Pancreas (tissue), 10 donors: ENCODE measurements around the gene AACS. TPM values are rescaled to one million over a fixed set of nuclear protein-coding genes. Genes with fewer than 3 reads are reported as not detected.
A peak's percentile ranks its signal among the peaks of the same experiment; 100 is the strongest.

Experiments used
- ATAC-seq, 4 donors: fragments of 200-7000 bp; cut with Tn5 transposase; one replicate each; pipeline versions ENCODE4 v1.8.0 to v1.9.1; 2020; ENCODE audit warnings: mild to moderate bottlenecking in 4 of 4, moderate library complexity in 4 of 4
- DNase-seq, 6 donors: peaks; one replicate each; pipeline ENCODE4 v3.0.0-alpha.2; 2020
- FAIRE-seq: peaks from 2 replicates; lab custom pipeline; 2012; peaks lifted over from hg19 to GRCh38; lab: Jason Lieb, UNC
- H3K27ac ChIP-seq, 4 donors: fragments of 200-600 bp; sonication (generic); 1 replicate in 3 of 4; 2 replicates in 1 of 4; pipeline versions ENCODE4 v1.5.0 to v1.8.0; 2020
- H3K27me3 ChIP-seq, 4 donors: fragments of 200-600 bp; one replicate each; pipeline ENCODE4 v1.8.0; 2021
- H3K36me3 ChIP-seq, 3 donors: fragments of 200-600 bp; sonication (generic) in 1 of 3; one replicate each; pipeline versions ENCODE4 v1.5.0 to v1.8.0; 2020 to 2021
- H3K4me1 ChIP-seq, 3 donors: fragments of 200-600 bp; one replicate each; pipeline ENCODE4 v1.8.0; 2021
- H3K4me3 ChIP-seq, 4 donors: fragments of 200-600 bp; sonication (generic) in 2 of 4; one replicate each; pipeline versions ENCODE4 v1.5.0 to v1.8.0; 2020 to 2021
- H3K9me3 ChIP-seq, 4 donors: fragments of 200-600 bp; one replicate each; pipeline ENCODE4 v1.8.0; 2021
- WGBS, 2 donors: extraction: QIAGEN DNeasy Blood & Tissue Kit; methylation state at CpG; one replicate each; pipeline ENCODE4 v1.1.7; 2013; 5-methylcytosine and 5-hydroxymethylcytosine counted together
- intact Hi-C, 3 donors: fragments of 100-400 bp; cut with DNase I; formaldehyde crosslinking; loops; one replicate each; pipeline versions ENCODE4 v1.11.1 to v1.14.2; 2022
- polyA plus RNA-seq, 2 donors: library from polyadenylated mRNA; stranded (reverse); fragments of 200-250 nt; gene quantifications; one replicate each; pipeline ENCODE4 v1.2.3, GENCODE V29; 2013
- total RNA-seq, 6 donors: library from RNA; stranded (reverse); fragmentation: NEBNext Ultra II Directional in 4 of 6; extraction: Animal tissue kit (Norgen Biotek cat#: 25700) in 4 of 6; gene quantifications; one replicate each; pipeline versions ENCODE4 v1.2.1 to v1.2.4, GENCODE V29; 2021 to 2023
- TF ChIP-seq, protein P1 (sequence below), 4 donors: fragments of 200-600 bp; sonication (generic) in 3 of 4; IDR thresholded peaks; one replicate each; pipeline versions ENCODE4 v1.5.0 to v1.8.0; 2021; ENCODE audit warnings: antibody characterized with exemption in 4 of 4
- donor health status: healthy with polysubstance abuse.
- donor health status: DM: no; HTN: no; CAD: no; lungs with moderate emphysema.
- donor health status: DM: no; HTN: no; CAD: no.
- donor health status: control.
- donor health status: control.
- donor health status: Bipolar disorder and iron deficiency.
- donor health status: DM: yes; HTN: yes; CAD: no.
- donor health status: DM: no; HTN: no; CAD: no.
- donor health status: DM: no; HTN: no; CAD: no.
- donor health status: DM: yes; HTN: yes; CAD: no.

AACS gene
- total and polyA plus RNA-seq, 8 donors: 11.0 to 21.4 (median 15.5) TPM

DNA sequence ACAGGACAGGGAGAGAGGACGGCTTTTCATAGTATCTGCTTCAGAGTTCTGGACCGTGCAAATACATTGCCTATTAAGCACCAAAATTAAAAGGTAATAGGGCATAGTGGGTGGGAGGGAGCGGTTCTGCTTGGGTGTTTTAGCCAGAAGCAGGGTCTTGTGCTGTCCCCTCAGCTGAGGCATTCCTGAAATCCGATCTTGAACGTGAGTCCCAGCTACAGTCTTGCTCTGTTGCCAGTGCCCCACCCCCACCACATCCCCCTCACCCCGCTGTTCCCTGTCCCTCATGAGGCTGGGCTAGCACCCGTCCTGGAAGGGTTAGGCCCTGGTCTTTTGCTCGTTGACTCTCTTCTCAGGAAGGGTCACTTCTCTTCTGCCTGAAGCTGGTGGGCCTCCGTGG is 48.6 kb downstream of the AACS start:
- no peak for ATAC-seq
- no peak for FAIRE-seq
- 87 to 89% methylated on average over 9 of the region's 9 CpGs for WGBS, 2 donors
- TF ChIP-seq, protein P1, sequence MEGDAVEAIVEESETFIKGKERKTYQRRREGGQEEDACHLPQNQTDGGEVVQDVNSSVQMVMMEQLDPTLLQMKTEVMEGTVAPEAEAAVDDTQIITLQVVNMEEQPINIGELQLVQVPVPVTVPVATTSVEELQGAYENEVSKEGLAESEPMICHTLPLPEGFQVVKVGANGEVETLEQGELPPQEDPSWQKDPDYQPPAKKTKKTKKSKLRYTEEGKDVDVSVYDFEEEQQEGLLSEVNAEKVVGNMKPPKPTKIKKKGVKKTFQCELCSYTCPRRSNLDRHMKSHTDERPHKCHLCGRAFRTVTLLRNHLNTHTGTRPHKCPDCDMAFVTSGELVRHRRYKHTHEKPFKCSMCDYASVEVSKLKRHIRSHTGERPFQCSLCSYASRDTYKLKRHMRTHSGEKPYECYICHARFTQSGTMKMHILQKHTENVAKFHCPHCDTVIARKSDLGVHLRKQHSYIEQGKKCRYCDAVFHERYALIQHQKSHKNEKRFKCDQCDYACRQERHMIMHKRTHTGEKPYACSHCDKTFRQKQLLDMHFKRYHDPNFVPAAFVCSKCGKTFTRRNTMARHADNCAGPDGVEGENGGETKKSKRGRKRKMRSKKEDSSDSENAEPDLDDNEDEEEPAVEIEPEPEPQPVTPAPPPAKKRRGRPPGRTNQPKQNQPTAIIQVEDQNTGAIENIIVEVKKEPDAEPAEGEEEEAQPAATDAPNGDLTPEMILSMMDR (IDR thresholded peaks at IDR 0.05): no peak
- no peak for DNase-seq
- Histone ChIP-seq H3K9me3 (no peaks in the 10 kb centered on the region), H3K27ac (no peak overlapping the region), H3K27me3 (no peaks in the 10 kb centered on the region), H3K36me3 (peaks cover 0 to 9% (median 7%) of the 10 kb centered on the region in 3 donors), H3K4me1 (peaks cover 0 to 5% (median 0%) of the 10 kb centered on the region in 3 donors), H3K4me3 (no peak overlapping the region)
- intact Hi-C loops: no loop called here

DNA sequence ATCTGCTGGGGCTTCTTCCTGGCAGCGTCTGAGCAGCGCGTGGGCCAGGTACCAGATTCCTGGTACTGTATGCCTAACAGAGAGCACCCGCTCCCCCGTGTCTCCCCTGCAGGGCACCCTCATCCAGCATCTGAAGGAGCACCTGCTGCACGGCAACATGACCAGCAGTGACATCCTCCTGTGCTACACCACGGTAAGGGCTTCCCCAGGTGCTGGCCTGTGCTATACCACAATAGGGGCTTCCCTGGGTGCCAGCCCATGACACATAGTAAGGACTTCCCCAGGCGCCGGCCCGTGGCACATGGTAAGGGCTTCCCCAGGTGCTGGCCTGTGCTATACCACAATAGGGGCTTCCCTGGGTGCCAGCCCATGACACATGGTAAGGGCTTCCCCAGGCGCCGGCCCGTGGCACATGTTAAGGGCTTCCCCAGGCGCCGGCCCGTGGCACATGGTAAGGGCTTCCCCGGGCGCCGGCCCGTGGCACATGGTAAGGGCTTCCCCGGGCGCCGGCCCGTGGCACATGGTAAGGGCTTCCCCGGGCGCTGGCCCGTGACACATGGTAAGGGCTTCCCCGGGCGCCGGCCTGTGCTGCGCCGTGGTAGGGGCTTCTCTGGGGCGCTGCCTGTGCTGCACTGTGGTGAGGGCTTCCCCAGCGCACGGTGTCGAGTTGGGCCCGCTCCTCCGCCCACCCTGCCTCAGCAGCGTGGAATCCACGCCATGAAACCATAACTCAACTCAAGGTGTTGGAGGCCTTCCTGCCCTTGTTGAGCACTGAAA is 49.3 kb downstream of the AACS start:
- intact Hi-C loops: no loop called here
- Histone ChIP-seq H3K9me3 (no peaks in the 10 kb centered on the region), H3K4me3 (no peak overlapping the region), H3K4me1 (peaks cover 0 to 5% (median 0%) of the 10 kb centered on the region in 3 donors), H3K27ac (no peak overlapping the region), H3K27me3 (no peaks in the 10 kb centered on the region), H3K36me3 (peaks cover 0 to 12% (median 7%) of the 10 kb centered on the region in 3 donors)
- FAIRE-seq (no peak), ATAC-seq (no peak), DNase-seq (no peak)
- TF ChIP-seq, protein P1 (IDR thresholded peaks at IDR 0.05): no peak
- 97 to 98% methylated on average over 34 to 40 of the region's 40 CpGs for WGBS, 2 donors

DNA sequence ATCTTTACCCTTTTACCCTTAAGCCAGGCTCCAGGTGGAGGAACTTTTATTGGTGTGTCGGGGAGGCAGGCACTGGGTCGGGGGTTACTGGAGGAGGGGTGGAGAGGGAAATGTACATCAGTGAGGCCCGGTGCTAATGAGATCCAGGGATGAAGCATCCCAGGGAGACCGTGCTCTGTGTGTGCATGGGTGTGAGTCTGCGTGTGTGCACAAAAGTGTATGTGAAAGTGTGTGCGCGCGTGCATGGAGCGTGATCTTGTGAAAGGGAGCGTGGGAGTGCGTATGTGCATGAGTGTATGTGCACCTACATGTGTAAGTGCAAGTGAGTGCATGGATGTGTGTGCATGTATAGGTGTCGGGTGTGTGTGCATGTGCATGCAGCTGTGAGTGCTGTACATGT is 55.3 kb downstream of the AACS start:
- intact Hi-C loops: no loop called here
- FAIRE-seq (no peak), DNase-seq (no peak), ATAC-seq (no peak)
- Histone ChIP-seq H3K36me3 (peaks cover 0 to 12% (median 0%) of the 10 kb centered on the region in 3 donors), H3K9me3 (no peaks in the 10 kb centered on the region), H3K4me1 (no peaks in the 10 kb centered on the region), H3K4me3 (no peak overlapping the region), H3K27me3 (no peaks in the 10 kb centered on the region), H3K27ac (no peak overlapping the region)
- TF ChIP-seq, protein P1 (IDR thresholded peaks at IDR 0.05): no peak
- WGBS, 2 donors: 96 to 97% methylated on average over 12 of the region's 12 CpGs

DNA sequence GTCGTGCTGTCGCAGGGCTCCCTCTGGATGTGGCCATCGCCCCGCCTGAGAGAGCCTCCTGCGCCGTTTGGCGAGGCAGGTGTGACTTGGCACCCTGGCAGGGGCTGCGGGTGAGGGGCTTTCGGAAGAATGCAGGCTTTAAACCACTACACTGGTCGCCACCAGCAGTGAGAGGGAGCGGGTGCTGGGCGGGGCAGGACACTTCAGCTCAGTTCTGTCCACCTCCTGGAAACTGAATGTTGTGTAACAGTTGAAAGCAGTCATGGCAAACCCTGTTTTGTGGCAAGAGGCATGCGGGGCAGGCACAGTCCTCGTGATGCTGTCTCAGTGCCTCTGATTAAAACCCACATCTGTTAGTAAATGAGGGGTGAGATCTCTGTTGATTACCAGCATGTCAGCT is 55.9 kb downstream of the AACS start:
- Histone ChIP-seq H3K4me3 (no peak overlapping the region), H3K36me3 (peaks cover 0 to 12% (median 0%) of the 10 kb centered on the region in 3 donors), H3K9me3 (no peaks in the 10 kb centered on the region), H3K4me1 (no peaks in the 10 kb centered on the region), H3K27ac (no peak overlapping the region), H3K27me3 (no peaks in the 10 kb centered on the region)
- 96 to 97% methylated on average over 14 of the region's 14 CpGs for WGBS, 2 donors
- FAIRE-seq (no peak), ATAC-seq (peak in 2 of 4 donors; percentile 29 to 42), DNase-seq (no peak)
- intact Hi-C loops: no loop called here
- TF ChIP-seq, protein P1 (IDR thresholded peaks at IDR 0.05): no peak

DNA sequence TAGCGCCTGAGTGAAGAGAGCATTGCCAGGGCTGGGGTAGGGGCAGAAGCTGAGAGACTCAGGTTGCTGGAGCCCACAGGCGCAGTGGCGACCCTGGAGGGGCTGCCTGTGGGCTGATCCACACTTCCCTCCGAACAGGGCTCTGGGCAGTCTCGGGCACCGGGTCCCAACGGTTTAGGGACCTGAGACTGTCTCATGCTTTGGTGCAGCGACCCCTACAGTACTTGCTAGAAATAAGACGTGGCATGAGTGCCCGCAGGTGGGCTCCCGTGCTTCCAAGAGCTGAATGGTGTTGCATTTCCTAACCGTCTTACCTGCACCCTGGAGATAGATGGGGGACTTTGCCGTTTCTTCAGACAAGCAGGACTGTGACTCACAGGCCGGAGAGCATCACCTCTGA is 57.4 kb downstream of the AACS start:
- TF ChIP-seq, protein P1 (IDR thresholded peaks at IDR 0.05): no peak
- Histone ChIP-seq H3K4me3 (no peak overlapping the region), H3K27me3 (no peaks in the 10 kb centered on the region), H3K36me3 (peaks cover 0 to 12% (median 0%) of the 10 kb centered on the region in 3 donors), H3K9me3 (no peaks in the 10 kb centered on the region), H3K27ac (no peak overlapping the region), H3K4me1 (no peaks in the 10 kb centered on the region)
- FAIRE-seq (no peak), DNase-seq (no peak), ATAC-seq (no peak)
- intact Hi-C loops: no loop called here
- WGBS, 2 donors: 94 to 96% methylated on average over 14 of the region's 14 CpGs
